HG03103 (cell line): Measurements from ENCODE around the gene MINDY2.

Experiments
- ATAC-seq: cut with Tn5 transposase; IDR thresholded peaks from one replicate; pipeline ENCODE4 v1.9.1; 2021; ENCODE audit warnings: low read depth; ENCODE audit not compliant: unreplicated experiment

MINDY2 gene

GRCh38 chr15:58770857-58771620 lies at the start of gene MINDY2:
Gene MINDY2 (plus strand): TSS chr15:58771302. CDS start chr15:58771396, 94 bp downstream.
- ATAC-seq, result peak; percentile 87

GRCh38 chr15:58724466-58724865 lies 46.6 kb upstream of the MINDY2 start:
- peak; percentile 88 for ATAC-seq

- no peak for ATAC-seq
Observed at GRCh38 chr15:58726867-58727266, 44.2 kb upstream of the MINDY2 start.

- ATAC-seq, result no peak
Observed at GRCh38 chr15:58731756-58732535, 39.2 kb upstream of the MINDY2 start.

GRCh38 chr15:58732625-58733363 lies 38.3 kb upstream of the MINDY2 start:
- ATAC-seq, result no peak

GRCh38 chr15:58734859-58735258 lies 36.2 kb upstream of the MINDY2 start:
- ATAC-seq, result no peak

GRCh38 chr15:58736018-58736643 lies 35.0 kb upstream of the MINDY2 start:
- no peak for ATAC-seq

GRCh38 chr15:58737298-58737697 lies 33.8 kb upstream of the MINDY2 start:
- no peak for ATAC-seq

- no peak for ATAC-seq
Observed at GRCh38 chr15:58738046-58738707, 32.9 kb upstream of the MINDY2 start.

GRCh38 chr15:58740436-58740835 lies 30.7 kb upstream of the MINDY2 start:
- ATAC-seq, result no peak

GRCh38 chr15:58741032-58741431 lies 30.1 kb upstream of the MINDY2 start:
- ATAC-seq, result no peak

GRCh38 chr15:58742022-58742813 lies 28.9 kb upstream of the MINDY2 start:
- ATAC-seq, result no peak

- ATAC-seq, result no peak
Observed at GRCh38 chr15:58742819-58743502, 28.1 kb upstream of the MINDY2 start.

- ATAC-seq, result no peak
Observed at GRCh38 chr15:58746174-58746573, 24.9 kb upstream of the MINDY2 start.

GRCh38 chr15:58748040-58748851 lies 22.9 kb upstream of the MINDY2 start:
- no peak for ATAC-seq

GRCh38 chr15:58748852-58749531 lies 22.1 kb upstream of the MINDY2 start:
- peak; percentile 24 for ATAC-seq

- peak; percentile 78 for ATAC-seq
Observed at GRCh38 chr15:58749532-58750337, 21.4 kb upstream of the MINDY2 start, which contains the start of gene ADAM10. Gene ADAM10 (minus strand): TSS chr15:58749707. CDS start chr15:58749534, 173 bp downstream.
